Astrocyte of the cerebellum (primary cell): Measurements from ENCODE around the gene PRKD2.
A peak's percentile ranks its signal among the peaks of the same experiment; 100 is the strongest.

Experiments used
- DNase-seq: peaks from one replicate; pipeline ENCODE4 v3.0.0-alpha.2; 2011; ENCODE audit warnings: low read depth
- H3K4me3 ChIP-seq: 2 replicates; pipeline ENCODE4 v1.5.1; 2011; ENCODE audit warnings: mild to moderate bottlenecking, low read depth, low read length, moderate library complexity
- in situ Hi-C: cut with HindIII; loops from 2 replicates; pipeline ENCODE4 v1.10.0; 2017; ENCODE audit warnings: low sequenced_read_pairs
- TF ChIP-seq, protein P1 (sequence below): IDR thresholded peaks from 2 replicates; pipeline ENCODE4 v1.5.1; 2012; ENCODE audit warnings: low read length, low read depth, moderate library complexity, mild to moderate bottlenecking; ENCODE audit errors: missing control alignments

PRKD2 gene

GRCh38 chr19:46698395-46699321, 18.3 kb downstream of the PRKD2 start:
- DNase-seq: no peak
- in situ Hi-C loops: no loop called here
- no peak overlapping the region for H3K4me3 ChIP-seq
- TF ChIP-seq, protein P1, sequence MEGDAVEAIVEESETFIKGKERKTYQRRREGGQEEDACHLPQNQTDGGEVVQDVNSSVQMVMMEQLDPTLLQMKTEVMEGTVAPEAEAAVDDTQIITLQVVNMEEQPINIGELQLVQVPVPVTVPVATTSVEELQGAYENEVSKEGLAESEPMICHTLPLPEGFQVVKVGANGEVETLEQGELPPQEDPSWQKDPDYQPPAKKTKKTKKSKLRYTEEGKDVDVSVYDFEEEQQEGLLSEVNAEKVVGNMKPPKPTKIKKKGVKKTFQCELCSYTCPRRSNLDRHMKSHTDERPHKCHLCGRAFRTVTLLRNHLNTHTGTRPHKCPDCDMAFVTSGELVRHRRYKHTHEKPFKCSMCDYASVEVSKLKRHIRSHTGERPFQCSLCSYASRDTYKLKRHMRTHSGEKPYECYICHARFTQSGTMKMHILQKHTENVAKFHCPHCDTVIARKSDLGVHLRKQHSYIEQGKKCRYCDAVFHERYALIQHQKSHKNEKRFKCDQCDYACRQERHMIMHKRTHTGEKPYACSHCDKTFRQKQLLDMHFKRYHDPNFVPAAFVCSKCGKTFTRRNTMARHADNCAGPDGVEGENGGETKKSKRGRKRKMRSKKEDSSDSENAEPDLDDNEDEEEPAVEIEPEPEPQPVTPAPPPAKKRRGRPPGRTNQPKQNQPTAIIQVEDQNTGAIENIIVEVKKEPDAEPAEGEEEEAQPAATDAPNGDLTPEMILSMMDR: no peak

- TF ChIP-seq, protein P1: no peak
- in situ Hi-C loops: no loop called here
- peak; percentile 15 for DNase-seq
- no peak overlapping the region for H3K4me3 ChIP-seq
Measured at GRCh38 chr19:46697204-46697960, 19.5 kb downstream of the PRKD2 start.

DNA sequence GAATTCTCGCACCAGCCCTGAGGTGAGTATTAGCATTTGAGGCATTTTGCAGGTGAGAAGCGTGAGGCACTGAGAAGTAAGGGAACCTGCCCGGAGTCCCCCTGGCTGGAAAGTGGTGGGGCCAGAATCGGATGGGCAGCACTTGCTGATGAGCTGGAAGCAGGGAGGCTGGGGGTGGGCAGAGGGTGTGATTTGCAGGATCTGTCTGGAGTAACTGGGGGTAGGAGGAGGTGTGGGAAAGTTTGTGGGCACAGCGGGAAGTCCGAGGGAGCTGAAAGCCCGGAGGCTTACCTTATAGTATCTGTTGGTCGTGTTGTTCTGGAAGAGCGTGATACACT, 20.1 kb downstream of the PRKD2 start:
- no peak overlapping the region for H3K4me3 ChIP-seq
- TF ChIP-seq, protein P1: no peak
- in situ Hi-C loops: no loop called here
- no peak for DNase-seq

DNA sequence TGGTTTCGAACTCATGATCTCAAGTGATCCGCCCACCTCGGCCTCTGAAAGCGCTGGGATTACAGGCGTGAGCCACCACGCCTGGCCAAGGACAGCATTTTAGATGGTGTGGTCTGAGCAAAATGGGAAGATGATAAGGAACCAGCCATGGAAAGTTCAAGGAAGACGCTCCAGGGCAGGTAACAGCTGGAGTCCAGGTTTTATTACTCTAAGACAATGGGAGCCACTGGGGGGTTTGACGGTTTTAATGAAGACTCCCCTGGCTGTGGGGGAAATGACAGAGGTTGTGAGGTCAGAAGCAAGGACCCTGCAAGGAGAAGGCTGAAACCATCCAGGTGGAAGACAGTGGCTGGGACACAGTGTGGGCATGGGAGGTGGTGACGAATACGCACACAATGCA, 20.9 kb downstream of the PRKD2 start:
- TF ChIP-seq, protein P1: no peak
- in situ Hi-C loops: no loop called here
- no peak overlapping the region for H3K4me3 ChIP-seq
- DNase-seq: no peak

DNA sequence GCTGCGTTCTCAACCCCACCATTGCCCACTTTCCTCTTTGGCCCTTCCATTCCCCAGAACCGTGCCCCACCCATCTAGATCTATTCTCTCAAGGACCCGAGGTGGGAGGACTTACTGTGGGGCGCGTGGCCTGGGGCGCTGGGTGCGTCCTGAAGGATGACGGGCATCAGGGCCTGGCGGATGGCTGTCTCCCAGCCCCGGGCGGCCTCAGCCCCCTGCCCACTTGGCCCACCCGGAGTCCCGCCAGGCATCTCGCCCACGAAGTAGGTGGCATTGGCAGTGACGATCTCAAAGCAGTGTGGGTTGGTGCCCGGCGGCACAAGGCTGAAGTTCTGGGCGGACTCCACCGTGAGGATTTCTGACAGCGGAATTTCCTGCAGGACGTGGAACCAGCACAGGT, 23.2 kb downstream of the PRKD2 start:
- TF ChIP-seq, protein P1: no peak
- no peak for DNase-seq
- no peak overlapping the region for H3K4me3 ChIP-seq
- in situ Hi-C loops: no loop called here

DNA sequence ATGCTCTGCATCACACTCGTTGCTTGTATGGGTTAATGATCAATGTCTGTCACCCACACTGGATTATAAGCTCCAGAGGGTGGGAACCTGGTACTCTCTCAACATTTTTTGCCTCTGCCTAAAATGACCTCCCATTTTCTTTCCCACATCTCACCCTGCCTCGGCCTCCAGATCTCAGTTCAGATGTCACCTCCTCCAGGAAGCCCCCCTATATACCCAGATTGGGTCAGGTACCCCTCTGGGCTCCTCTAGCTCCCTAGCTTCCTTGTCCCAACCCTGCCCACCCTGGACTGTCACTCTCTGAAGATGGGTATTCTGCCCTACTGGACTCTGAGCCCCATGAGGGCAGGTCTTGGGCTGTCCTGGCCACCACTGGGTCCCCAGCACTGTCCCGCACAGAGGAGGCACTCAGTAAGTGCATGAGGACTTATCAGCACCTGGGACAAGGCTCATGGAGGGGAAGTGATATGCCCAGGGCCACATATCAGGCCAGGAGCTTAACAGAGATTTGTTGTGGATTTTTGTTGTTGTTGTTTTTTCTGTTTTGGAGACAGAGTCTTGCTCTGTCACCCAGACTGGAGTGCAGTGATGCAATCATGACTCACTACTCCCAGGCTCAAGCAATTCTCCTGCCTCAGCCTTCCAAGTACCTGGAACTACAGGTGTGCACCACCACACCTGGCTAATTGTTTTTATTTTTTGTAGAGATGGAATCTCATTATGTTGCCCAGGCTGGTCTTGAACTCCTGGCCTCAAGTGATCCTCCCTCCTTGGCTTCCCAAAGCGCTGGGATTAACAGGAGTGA, 23.8 kb downstream of the PRKD2 start:
- in situ Hi-C loops: no loop called here

More for the DNA sequence above, 23.8 kb downstream of the PRKD2 start:
- no peak overlapping the region for H3K4me3 ChIP-seq
- TF ChIP-seq, protein P1: no peak
- DNase-seq: no peak
